Measurements from ENCODE around the gene FERMT1. TPM values are rescaled to one million over a fixed set of nuclear protein-coding genes. Genes with fewer than 3 reads are reported as not detected.
"Not testable (repeated sequence)": the region's sequence is repeated elsewhere in the genome, so short reads cannot be mapped to it uniquely, and the experiment has no call there.

Gene FERMT1
- polyA plus RNA-seq, 3 donors: not detected

DNA sequence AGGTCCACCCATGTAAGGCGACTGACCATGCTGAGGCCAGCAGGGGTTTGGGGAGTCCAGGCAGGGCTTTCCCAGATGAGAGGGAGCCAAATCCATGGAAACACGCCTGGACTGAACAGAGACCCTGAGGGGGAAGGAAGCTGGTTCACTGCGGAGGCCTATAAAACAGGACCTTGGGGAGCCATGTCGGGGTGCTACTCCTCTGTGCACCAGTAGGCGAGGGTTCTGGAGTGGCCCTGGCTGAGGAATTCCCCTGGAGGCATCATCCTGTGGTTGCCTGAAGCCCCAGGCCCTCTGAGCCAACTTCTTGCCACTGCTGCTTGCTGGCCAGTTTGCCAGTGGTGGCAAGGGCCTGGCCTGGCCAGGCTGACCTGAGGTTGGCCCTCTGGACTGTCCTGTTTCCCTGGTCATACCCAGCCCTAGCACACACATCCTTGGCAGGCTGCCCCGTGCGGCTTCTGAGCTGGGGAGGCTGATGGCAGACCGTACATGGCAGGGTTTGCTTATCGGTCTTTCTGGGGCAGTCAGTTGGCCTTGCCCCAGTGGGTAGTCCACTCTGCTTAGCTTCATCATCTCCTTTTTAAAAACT is 66.8 kb downstream of the FERMT1 start:
- Histone ChIP-seq H3K4me2 (replicated peaks; ENCODE audit: extremely low read depth, low read length, poor library complexity, severe bottlenecking) (no peak overlapping the region), H3K36me3 (replicated peaks in 1 of 2; ENCODE audit: control insufficient read depth in 1 of 2, insufficient read depth in 2 of 2, low read length in 2 of 2) (no peaks in the 10 kb centered on the region), H3K27ac (ENCODE audit: low read depth in 1 of 2, low read length in 2 of 2) (no peak overlapping the region), H2AFZ (ENCODE audit: insufficient read depth, low read depth, low read length, poor library complexity, severe bottlenecking) (no peak overlapping the region), H3K4me1 (ENCODE audit: control insufficient read depth in 1 of 2, insufficient read depth in 2 of 2, low read length in 2 of 2) (peaks cover 4 to 10% of the 10 kb centered on the region in 2 donors), H3K9me3 (replicated peaks in 1 of 2; ENCODE audit: control insufficient read depth in 1 of 2, insufficient read depth in 1 of 2, low read length in 2 of 2) (peaks cover 0 to 8% of the 10 kb centered on the region in 2 donors), H3K79me2 (ENCODE audit: insufficient read depth, low read length) (no peaks in the 10 kb centered on the region), H4K20me1 (ENCODE audit: insufficient read depth, low read length) (no peaks in the 10 kb centered on the region), H3K4me3 (replicated peaks in 1 of 3; ENCODE audit: low read depth in 2 of 3, low read length in 3 of 3) (no peak overlapping the region), H3K9ac (ENCODE audit: insufficient read depth, low read length, poor library complexity, severe bottlenecking) (no peak overlapping the region), H3K27me3 (ENCODE audit: control insufficient read depth in 2 of 2, insufficient read depth in 2 of 2, low read length in 2 of 2) (peaks cover 29 to 52% of the 10 kb centered on the region in 2 donors)
- intact Hi-C loops (cut with micrococcal nuclease): no loop called here
- Mint-ChIP-seq H3K27me3 (ENCODE audit: low read depth in 3 of 3) (peaks cover 40 to 59% (median 48%) of the 10 kb centered on the region in 3 donors), H3K9me3 (peaks cover 0 to 8% (median 0%) of the 10 kb centered on the region in 7 donors), H3K27ac (no peak overlapping the region), H3K36me3 (peaks cover 0 to 3% of the 10 kb centered on the region in 2 donors), H3K4me1 (peaks cover 15% of the 10 kb centered on the region), H3K4me3 (no peak overlapping the region)
- 94% methylated on average over 9 of the region's 9 CpGs for WGBS (ENCODE audit: insufficient coverage)
- TF ChIP-seq CTCF (IDR thresholded peaks at IDR 0.05): no peak
- no peak for DNase-seq

GRCh38 chr20:6055161-6055783 is 67.6 kb downstream of the FERMT1 start:
- Mint-ChIP-seq H3K27me3 (ENCODE audit: low read depth in 3 of 3) (peaks cover 47 to 67% (median 56%) of the 10 kb centered on the region in 3 donors), H3K27ac (no peak overlapping the region), H3K36me3 (peaks cover 0 to 3% of the 10 kb centered on the region in 2 donors), H3K9me3 (peaks cover 0 to 11% (median 0%) of the 10 kb centered on the region in 7 donors), H3K4me3 (no peak overlapping the region), H3K4me1 (peaks cover 15% of the 10 kb centered on the region)
- Histone ChIP-seq H3K79me2 (ENCODE audit: insufficient read depth, low read length) (no peaks in the 10 kb centered on the region), H2AFZ (ENCODE audit: insufficient read depth, low read depth, low read length, poor library complexity, severe bottlenecking) (no peak overlapping the region), H3K4me1 (ENCODE audit: control insufficient read depth in 1 of 2, insufficient read depth in 2 of 2, low read length in 2 of 2) (peaks cover 4 to 10% of the 10 kb centered on the region in 2 donors), H3K36me3 (replicated peaks in 1 of 2; ENCODE audit: control insufficient read depth in 1 of 2, insufficient read depth in 2 of 2, low read length in 2 of 2) (no peaks in the 10 kb centered on the region), H3K4me2 (replicated peaks; ENCODE audit: extremely low read depth, low read length, poor library complexity, severe bottlenecking) (no peak overlapping the region), H3K4me3 (replicated peaks in 1 of 3; ENCODE audit: low read depth in 2 of 3, low read length in 3 of 3) (no peak overlapping the region), H3K9ac (ENCODE audit: insufficient read depth, low read length, poor library complexity, severe bottlenecking) (no peak overlapping the region), H3K27me3 (ENCODE audit: control insufficient read depth in 2 of 2, insufficient read depth in 2 of 2, low read length in 2 of 2) (peaks cover 34 to 58% of the 10 kb centered on the region in 2 donors), H3K27ac (ENCODE audit: low read depth in 1 of 2, low read length in 2 of 2) (no peak overlapping the region), H4K20me1 (ENCODE audit: insufficient read depth, low read length) (no peaks in the 10 kb centered on the region), H3K9me3 (replicated peaks in 1 of 2; ENCODE audit: control insufficient read depth in 1 of 2, insufficient read depth in 1 of 2, low read length in 2 of 2) (peaks cover 0 to 8% of the 10 kb centered on the region in 2 donors)
- no peak for TF ChIP-seq CTCF (IDR thresholded peaks at IDR 0.05)
- no peak for DNase-seq
- intact Hi-C loops (cut with micrococcal nuclease): no loop called here
- 100% methylated on average over 5 of the region's 10 CpGs for WGBS (ENCODE audit: insufficient coverage)

DNA sequence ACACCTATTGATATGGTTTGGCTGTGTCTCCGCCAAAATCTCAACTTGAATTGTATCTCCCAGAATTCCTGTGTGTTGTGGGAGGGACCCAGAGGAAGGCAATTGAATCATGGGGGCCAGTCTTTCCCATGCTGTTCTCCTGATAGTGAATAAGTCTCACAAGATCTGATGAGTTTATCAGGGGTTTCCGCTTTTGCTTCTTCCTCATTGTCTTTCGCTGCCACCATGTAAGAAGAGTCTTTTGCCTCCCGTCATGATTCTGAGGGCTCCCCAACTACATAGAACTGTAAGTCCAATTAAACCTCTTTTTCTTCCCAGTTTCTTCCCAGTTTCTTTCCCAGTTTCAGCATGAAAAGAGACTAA is 68.2 kb downstream of the FERMT1 start:
- H3K27me3 ChIP-seq (ENCODE audit: control insufficient read depth in 2 of 2, insufficient read depth in 2 of 2, low read length in 2 of 2): peaks cover 39 to 61% of the 10 kb centered on the region in 2 donors
- H3K27me3 Mint-ChIP-seq (ENCODE audit: low read depth in 3 of 3): peaks cover 48 to 65% (median 56%) of the 10 kb centered on the region in 3 donors
- H3K27ac Mint-ChIP-seq; H3K9me3 ChIP-seq (replicated peaks in 1 of 2; ENCODE audit: control insufficient read depth in 1 of 2, insufficient read depth in 1 of 2, low read length in 2 of 2); H3K27ac ChIP-seq (ENCODE audit: low read depth in 1 of 2, low read length in 2 of 2); H3K36me3 Mint-ChIP-seq; DNase-seq; H4K20me1 ChIP-seq (ENCODE audit: insufficient read depth, low read length); H2AFZ ChIP-seq (ENCODE audit: insufficient read depth, low read depth, low read length, poor library complexity, severe bottlenecking); H3K79me2 ChIP-seq (ENCODE audit: insufficient read depth, low read length); H3K4me2 ChIP-seq (replicated peaks; ENCODE audit: extremely low read depth, low read length, poor library complexity, severe bottlenecking); H3K36me3 ChIP-seq (replicated peaks in 1 of 2; ENCODE audit: control insufficient read depth in 1 of 2, insufficient read depth in 2 of 2, low read length in 2 of 2); intact Hi-C loops (cut with micrococcal nuclease); H3K4me3 ChIP-seq (replicated peaks in 1 of 3; ENCODE audit: low read depth in 2 of 3, low read length in 3 of 3); H3K4me3 Mint-ChIP-seq; H3K9ac ChIP-seq (ENCODE audit: insufficient read depth, low read length, poor library complexity, severe bottlenecking): not testable (repeated sequence)
- peaks cover 0 to 11% (median 0%) of the 10 kb centered on the region in 7 donors for H3K9me3 Mint-ChIP-seq
- peaks cover 15% of the 10 kb centered on the region for H3K4me1 Mint-ChIP-seq
- H3K4me1 ChIP-seq (ENCODE audit: control insufficient read depth in 1 of 2, insufficient read depth in 2 of 2, low read length in 2 of 2): peaks cover 4 to 10% of the 10 kb centered on the region in 2 donors
- 100% methylated on average over 2 of the region's 4 CpGs for WGBS (ENCODE audit: insufficient coverage)
